ENCODE measurements around the gene UTS2B.

DNA sequence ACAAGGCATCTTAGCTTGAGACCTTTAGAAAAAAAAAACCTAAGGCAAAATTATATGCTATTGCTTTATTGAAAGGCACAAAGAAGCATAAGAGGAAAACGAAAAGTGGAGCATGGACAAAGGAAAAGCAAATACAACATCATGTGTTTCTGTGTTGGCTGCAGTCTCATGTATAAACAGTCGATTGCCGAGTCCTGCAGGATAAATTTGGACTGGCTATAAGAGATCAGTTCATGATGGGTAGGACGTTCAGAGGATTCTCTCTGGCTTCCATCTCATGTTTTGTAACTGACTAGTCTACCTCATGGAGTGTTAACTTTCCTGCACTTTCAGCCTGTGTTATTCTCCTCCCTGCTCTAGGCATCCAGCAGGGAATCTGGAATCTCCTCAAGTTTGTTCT is 23.0 kb downstream of the UTS2B start:
- no peak for TF ChIP-seq FOXK2 (IDR thresholded peaks at IDR 0.05)
- no peak for TF ChIP-seq FOXA1 (IDR thresholded peaks at IDR 0.05)
- TF ChIP-seq HDGF (IDR thresholded peaks at IDR 0.05; ENCODE audit: borderline replicate concordance), result no peak
- TF ChIP-seq ARNT (IDR thresholded peaks at IDR 0.05), result no peak
- no peak for TF ChIP-seq L3MBTL2 (conservative IDR thresholded peaks at IDR 0.05)
